Breast epithelium (tissue), 3 donors: ENCODE results near the gene PLXNA3.

Experiments used
- POLR2AphosphoS5 ChIP-seq, 3 donors: sonication (generic); formaldehyde crosslinking; IDR thresholded peaks; one replicate each; pipeline ENCODE4 v1.6.1; 2017; ENCODE audit warnings: antibody characterized with exemption in 3 of 3
- TF ChIP-seq, protein P1 (sequence below), 3 donors: fragments of 450-650 bp; IDR thresholded peaks; one replicate each; pipeline ENCODE4 v1.5.1; 2016 to 2017; ENCODE audit warnings: antibody characterized with exemption in 3 of 3, mild to moderate bottlenecking in 3 of 3, moderate library complexity in 3 of 3

DNA sequence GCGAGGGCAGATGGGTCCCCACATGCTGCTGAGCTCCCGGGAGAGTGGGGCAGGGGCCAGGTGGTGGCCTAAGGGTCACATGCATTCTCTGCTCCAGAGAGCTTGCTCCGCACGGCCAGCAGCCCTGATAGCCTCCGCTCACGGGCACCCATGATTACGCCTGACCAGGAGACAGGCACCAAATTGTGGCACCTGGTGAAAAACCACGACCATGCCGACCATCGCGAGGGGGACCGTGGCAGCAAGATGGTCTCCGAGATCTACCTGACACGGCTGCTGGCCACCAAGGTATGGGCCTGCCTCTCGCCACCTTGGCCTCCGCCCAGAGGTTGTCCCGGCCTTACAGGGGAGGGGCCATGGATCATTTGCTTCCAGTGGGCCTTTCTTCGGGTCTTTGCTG, 11.8 kb downstream of the PLXNA3 start:
- TF ChIP-seq, protein P1, sequence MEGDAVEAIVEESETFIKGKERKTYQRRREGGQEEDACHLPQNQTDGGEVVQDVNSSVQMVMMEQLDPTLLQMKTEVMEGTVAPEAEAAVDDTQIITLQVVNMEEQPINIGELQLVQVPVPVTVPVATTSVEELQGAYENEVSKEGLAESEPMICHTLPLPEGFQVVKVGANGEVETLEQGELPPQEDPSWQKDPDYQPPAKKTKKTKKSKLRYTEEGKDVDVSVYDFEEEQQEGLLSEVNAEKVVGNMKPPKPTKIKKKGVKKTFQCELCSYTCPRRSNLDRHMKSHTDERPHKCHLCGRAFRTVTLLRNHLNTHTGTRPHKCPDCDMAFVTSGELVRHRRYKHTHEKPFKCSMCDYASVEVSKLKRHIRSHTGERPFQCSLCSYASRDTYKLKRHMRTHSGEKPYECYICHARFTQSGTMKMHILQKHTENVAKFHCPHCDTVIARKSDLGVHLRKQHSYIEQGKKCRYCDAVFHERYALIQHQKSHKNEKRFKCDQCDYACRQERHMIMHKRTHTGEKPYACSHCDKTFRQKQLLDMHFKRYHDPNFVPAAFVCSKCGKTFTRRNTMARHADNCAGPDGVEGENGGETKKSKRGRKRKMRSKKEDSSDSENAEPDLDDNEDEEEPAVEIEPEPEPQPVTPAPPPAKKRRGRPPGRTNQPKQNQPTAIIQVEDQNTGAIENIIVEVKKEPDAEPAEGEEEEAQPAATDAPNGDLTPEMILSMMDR (IDR thresholded peaks at IDR 0.05): no peak
- TF ChIP-seq POLR2AphosphoS5 (IDR thresholded peaks at IDR 0.05): no peak
